NCI-H146 treated with DMSO at 0.1 percent for 48 hours (cell line): ENCODE measurements around the gene TBX18.

Source experiments
- DNase-seq: peaks from one replicate; lab custom pipeline; 2025; ENCODE audit not compliant: unreplicated experiment; lab: John Stamatoyannopoulos, UW

TBX18 gene

GRCh38 chr6:84773133-84773430 is 8.7 kb upstream of the TBX18 start:
- DNase-seq: no peak

GRCh38 chr6:84772428-84773132 is 8.2 kb upstream of the TBX18 start:
- no peak for DNase-seq

- DNase-seq: no peak
These were observed 7.5 kb upstream of the TBX18 start for GRCh38 chr6:84771756-84772356.

- no peak for DNase-seq
These were observed 6.8 kb upstream of the TBX18 start for GRCh38 chr6:84771125-84771755.

GRCh38 chr6:84770521-84770920 is 6.1 kb upstream of the TBX18 start:
- DNase-seq: no peak

- DNase-seq: no peak
These were observed 4.9 kb upstream of the TBX18 start for GRCh38 chr6:84769306-84769705.

GRCh38 chr6:84768442-84769174 is 4.2 kb upstream of the TBX18 start:
- no peak for DNase-seq

GRCh38 chr6:84767526-84768201 is 3.3 kb upstream of the TBX18 start:
- DNase-seq: no peak

- no peak for DNase-seq
These were observed 2.6 kb upstream of the TBX18 start for GRCh38 chr6:84766799-84767525.

GRCh38 chr6:84766118-84766798 is 1.9 kb upstream of the TBX18 start:
- no peak for DNase-seq

- DNase-seq: peak; percentile 52
These were observed 489 bp downstream of the TBX18 start for GRCh38 chr6:84763886-84764331.

- peak; percentile 60 for DNase-seq
These were observed 1.2 kb downstream of the TBX18 start for GRCh38 chr6:84763003-84763885.

GRCh38 chr6:84762220-84763002 is 2.0 kb downstream of the TBX18 start:
- peak; percentile 43 for DNase-seq

GRCh38 chr6:84758486-84758885 is 5.9 kb downstream of the TBX18 start:
- no peak for DNase-seq

- no peak for DNase-seq
These were observed 7.5 kb downstream of the TBX18 start for GRCh38 chr6:84756877-84757276.

- DNase-seq: no peak
These were observed 7.9 kb downstream of the TBX18 start for GRCh38 chr6:84756466-84756865.

GRCh38 chr6:84753173-84753572 is 11.2 kb downstream of the TBX18 start:
- no peak for DNase-seq

GRCh38 chr6:84752118-84752850 is 12.1 kb downstream of the TBX18 start:
- no peak for DNase-seq
